Neural progenitor cell (in vitro differentiated cells): ENCODE results near the gene INPPL1. TPM values are rescaled to one million over a fixed set of nuclear protein-coding genes. Genes with fewer than 3 reads are reported as not detected.
"Not testable (repeated sequence)": the region's sequence is repeated elsewhere in the genome, so short reads cannot be mapped to it uniquely, and the experiment has no call there.

Experiments
- DNase-seq: peaks from one replicate; pipeline ENCODE4 v3.0.0-alpha.2; 2016; ENCODE audit warnings: low spot score
- H2AFZ ChIP-seq: fragments of 200-600 bp; sonication (generic); replicated peaks from 2 replicates; pipeline ENCODE4 v1.6.1; 2016; ENCODE audit warnings: antibody characterized with exemption
- H3F3A ChIP-seq: fragments of 200-600 bp; sonication (generic); 2 replicates; pipeline ENCODE4 v1.6.1; 2016; ENCODE audit warnings: antibody characterized with exemption, low read depth
- H3K27ac ChIP-seq: fragments of 200-600 bp; sonication (generic); 2 replicates; pipeline ENCODE4 v1.5.1; 2016; ENCODE audit warnings: mild to moderate bottlenecking
- H3K27me3 ChIP-seq: fragments of 200-600 bp; sonication (generic); 2 replicates; pipeline ENCODE4 v1.6.1; 2016; ENCODE audit warnings: mild to moderate bottlenecking, moderate library complexity
- H3K36me3 ChIP-seq: fragments of 200-600 bp; sonication (generic); 2 replicates; pipeline ENCODE4 v1.5.1; 2016
- H3K4me1 ChIP-seq: fragments of 200-600 bp; sonication (generic); 2 replicates; pipeline ENCODE4 v1.6.1; 2016; ENCODE audit warnings: mixed run types
- H3K4me2 ChIP-seq: fragments of 200-600 bp; sonication (generic); 2 replicates; pipeline ENCODE4 v1.6.1; 2016
- H3K4me3 ChIP-seq: fragments of 200-600 bp; sonication (generic); 2 replicates; pipeline ENCODE4 v1.5.1; 2016
- H3K79me2 ChIP-seq: fragments of 200-600 bp; sonication (generic); 2 replicates; pipeline ENCODE4 v1.6.1; 2016; ENCODE audit warnings: low read depth
- H3K9ac ChIP-seq: fragments of 200-600 bp; sonication (generic); 2 replicates; pipeline ENCODE4 v1.6.1; 2016
- H3K9me3 ChIP-seq: fragments of 200-600 bp; sonication (generic); 2 replicates; pipeline ENCODE4 v1.5.1; 2016; ENCODE audit warnings: low read depth
- H4K20me1 ChIP-seq: fragments of 200-600 bp; sonication (generic); 2 replicates; pipeline ENCODE4 v1.6.1; 2016; ENCODE audit warnings: low read depth
- H3K27ac Mint-ChIP-seq: 3 replicates; pipeline ENCODE4 v1.8.0; 2021; ENCODE audit warnings: mixed read lengths
- H3K27me3 Mint-ChIP-seq: 2 replicates; pipeline ENCODE4 v1.8.0; 2022; ENCODE audit warnings: low read depth, mild to moderate bottlenecking, inconsistent platforms, moderate library complexity, mixed read lengths; ENCODE audit not compliant: insufficient read depth
- H3K36me3 Mint-ChIP-seq: 3 replicates; pipeline ENCODE4 v1.8.0; 2021; ENCODE audit warnings: mixed read lengths
- H3K4me1 Mint-ChIP-seq: 3 replicates; pipeline ENCODE4 v1.8.0; 2021; ENCODE audit warnings: mixed read lengths
- H3K4me3 Mint-ChIP-seq: 3 replicates; pipeline ENCODE4 v1.8.0; 2021; ENCODE audit warnings: mild to moderate bottlenecking, moderate library complexity, mixed read lengths
- H3K9me3 Mint-ChIP-seq: 3 replicates; pipeline ENCODE4 v1.8.0; 2020; ENCODE audit warnings: mixed read lengths
- EZH2 ChIP-seq: fragments of 200-600 bp; sonication (generic); IDR thresholded peaks from 2 replicates; pipeline ENCODE4 v1.6.1; 2017; ENCODE audit warnings: antibody characterized with exemption, mild to moderate bottlenecking, moderate library complexity
- EZH2phosphoT487 ChIP-seq: fragments of 200-600 bp; sonication (generic); IDR thresholded peaks from 2 replicates; pipeline ENCODE4 v1.6.1; 2017; ENCODE audit warnings: antibody characterized with exemption
- total RNA-seq: library from RNA; depleted of rRNA; stranded (reverse); fragments of >200 nt; gene quantifications from 2 replicates; pipeline ENCODE4 v1.2.3, GENCODE V29; 2015; ENCODE audit warnings: low replicate concordance
- TF ChIP-seq, protein P1 (sequence below): fragments of 200-600 bp; sonication (generic); IDR thresholded peaks from 2 replicates; pipeline ENCODE4 v1.5.1; 2017; ENCODE audit warnings: antibody characterized with exemption, mild to moderate bottlenecking

Gene INPPL1
- total RNA-seq, 1 donor from 2014 or later: 30.8 TPM

DNA sequence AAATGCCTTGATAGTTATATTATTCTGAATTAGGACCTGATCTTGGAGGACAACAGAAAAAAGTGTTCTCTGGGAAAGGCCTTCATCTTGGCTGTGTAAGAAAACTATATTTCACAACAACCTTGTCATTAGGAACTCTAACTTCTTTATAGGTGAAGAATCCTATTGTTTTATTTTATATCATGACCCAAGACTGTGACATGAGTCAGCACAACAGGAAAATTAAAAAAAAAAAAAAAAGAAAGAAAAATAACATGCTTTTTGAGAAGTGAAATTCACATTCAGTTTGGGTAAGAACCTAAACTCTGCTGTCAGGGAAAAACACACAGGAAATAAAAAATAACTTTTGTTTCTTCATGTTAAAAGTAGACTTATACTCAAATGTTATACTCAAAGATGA lies 19.7 kb upstream of the INPPL1 start:
- no peaks in the 10 kb centered on the region for H4K20me1 ChIP-seq
- no peak for TF ChIP-seq EZH2
- no peak for TF ChIP-seq EZH2phosphoT487
- TF ChIP-seq, protein P1, sequence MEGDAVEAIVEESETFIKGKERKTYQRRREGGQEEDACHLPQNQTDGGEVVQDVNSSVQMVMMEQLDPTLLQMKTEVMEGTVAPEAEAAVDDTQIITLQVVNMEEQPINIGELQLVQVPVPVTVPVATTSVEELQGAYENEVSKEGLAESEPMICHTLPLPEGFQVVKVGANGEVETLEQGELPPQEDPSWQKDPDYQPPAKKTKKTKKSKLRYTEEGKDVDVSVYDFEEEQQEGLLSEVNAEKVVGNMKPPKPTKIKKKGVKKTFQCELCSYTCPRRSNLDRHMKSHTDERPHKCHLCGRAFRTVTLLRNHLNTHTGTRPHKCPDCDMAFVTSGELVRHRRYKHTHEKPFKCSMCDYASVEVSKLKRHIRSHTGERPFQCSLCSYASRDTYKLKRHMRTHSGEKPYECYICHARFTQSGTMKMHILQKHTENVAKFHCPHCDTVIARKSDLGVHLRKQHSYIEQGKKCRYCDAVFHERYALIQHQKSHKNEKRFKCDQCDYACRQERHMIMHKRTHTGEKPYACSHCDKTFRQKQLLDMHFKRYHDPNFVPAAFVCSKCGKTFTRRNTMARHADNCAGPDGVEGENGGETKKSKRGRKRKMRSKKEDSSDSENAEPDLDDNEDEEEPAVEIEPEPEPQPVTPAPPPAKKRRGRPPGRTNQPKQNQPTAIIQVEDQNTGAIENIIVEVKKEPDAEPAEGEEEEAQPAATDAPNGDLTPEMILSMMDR: no peak
- Mint-ChIP-seq H3K4me3 (no peak overlapping the region), H3K36me3 (no peaks in the 10 kb centered on the region), H3K4me1 (no peaks in the 10 kb centered on the region), H3K27me3 (no peaks in the 10 kb centered on the region), H3K27ac (no peak overlapping the region), H3K9me3 (peaks cover 12% of the 10 kb centered on the region)
- H3K4me1 ChIP-seq: no peaks in the 10 kb centered on the region
- no peaks in the 10 kb centered on the region for H3K27me3 ChIP-seq
- H3K36me3 ChIP-seq: no peaks in the 10 kb centered on the region
- no peaks in the 10 kb centered on the region for H3K9me3 ChIP-seq
- H2AFZ ChIP-seq: no peak overlapping the region
- no peak overlapping the region for H3K4me3 ChIP-seq
- no peak overlapping the region for H3K9ac ChIP-seq
- no peak overlapping the region for H3K27ac ChIP-seq
- H3K4me2 ChIP-seq: no peak overlapping the region
- H3K79me2 ChIP-seq: no peaks in the 10 kb centered on the region
- no peak for DNase-seq
- peaks cover 8% of the 10 kb centered on the region for H3F3A ChIP-seq

DNA sequence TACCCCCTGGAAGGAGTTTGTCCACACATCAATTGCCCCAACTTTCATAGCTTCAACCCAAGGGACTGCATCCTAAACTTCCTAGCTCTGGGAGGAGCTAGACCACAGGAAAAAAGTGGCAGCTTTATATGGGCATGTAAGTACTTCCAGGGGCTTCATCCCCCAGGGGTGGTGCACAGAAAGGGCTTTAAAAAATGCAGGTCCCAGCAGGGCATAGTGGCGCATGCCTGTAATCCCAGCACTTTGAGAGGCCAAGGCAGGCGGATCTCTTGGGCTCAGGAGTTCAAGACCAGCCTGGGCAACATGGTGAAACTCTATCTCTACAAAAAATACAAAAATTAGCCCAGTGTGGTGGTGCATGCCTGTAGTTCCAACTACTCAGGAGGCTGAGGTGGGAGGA lies 17.8 kb upstream of the INPPL1 start:
- H3K36me3 ChIP-seq, H3K9ac ChIP-seq, H3K4me2 ChIP-seq, H4K20me1 ChIP-seq, H3K79me2 ChIP-seq, H3K36me3 Mint-ChIP-seq, DNase-seq, H3K4me3 Mint-ChIP-seq, H3K27ac ChIP-seq, H3K27ac Mint-ChIP-seq, H3K9me3 ChIP-seq, H3F3A ChIP-seq, H3K4me1 Mint-ChIP-seq, H3K4me1 ChIP-seq, H3K27me3 Mint-ChIP-seq, H3K27me3 ChIP-seq, H3K4me3 ChIP-seq: not testable (repeated sequence)
- peak overlapping the region; percentile 26 for H2AFZ ChIP-seq
- H3K9me3 Mint-ChIP-seq: peaks cover 13% of the 10 kb centered on the region

DNA sequence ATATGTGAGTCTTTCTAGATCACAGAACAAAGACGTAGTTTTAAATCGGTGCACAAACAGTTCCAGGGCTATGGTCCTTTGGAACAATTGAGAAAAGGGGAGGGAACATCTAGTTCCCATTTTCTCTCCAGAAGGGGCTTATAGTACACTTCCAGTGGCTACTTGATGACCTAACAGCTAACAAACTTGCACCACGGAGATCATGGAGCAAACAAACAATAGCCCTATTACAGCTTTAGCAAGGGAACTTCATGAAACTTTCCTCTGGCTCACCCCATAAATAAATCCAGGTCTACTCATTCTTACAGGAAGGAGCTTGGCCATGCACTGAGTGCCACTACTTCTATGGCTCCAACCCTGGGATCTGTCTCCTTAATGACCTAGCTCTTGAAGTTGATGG lies 16.3 kb upstream of the INPPL1 start:
- no peak overlapping the region for H3K27ac ChIP-seq
- Mint-ChIP-seq H3K4me3 (no peak overlapping the region), H3K27ac (no peak overlapping the region), H3K4me1 (no peaks in the 10 kb centered on the region), H3K36me3 (no peaks in the 10 kb centered on the region), H3K27me3 (no peaks in the 10 kb centered on the region), H3K9me3 (peaks cover 13% of the 10 kb centered on the region)
- peaks cover under 1% of the 10 kb centered on the region for H3K27me3 ChIP-seq
- no peaks in the 10 kb centered on the region for H4K20me1 ChIP-seq
- no peaks in the 10 kb centered on the region for H3K9me3 ChIP-seq
- H3K4me1 ChIP-seq: no peaks in the 10 kb centered on the region
- no peak overlapping the region for H3K4me3 ChIP-seq
- H3K79me2 ChIP-seq: no peaks in the 10 kb centered on the region
- H3K36me3 ChIP-seq: no peaks in the 10 kb centered on the region
- no peak overlapping the region for H3K4me2 ChIP-seq
- no peak overlapping the region for H3K9ac ChIP-seq
- DNase-seq: no peak
- no peak overlapping the region for H2AFZ ChIP-seq
- H3F3A ChIP-seq: no peaks in the 10 kb centered on the region
- TF ChIP-seq EZH2phosphoT487: no peak
- TF ChIP-seq, protein P1: no peak
- TF ChIP-seq EZH2: no peak

DNA sequence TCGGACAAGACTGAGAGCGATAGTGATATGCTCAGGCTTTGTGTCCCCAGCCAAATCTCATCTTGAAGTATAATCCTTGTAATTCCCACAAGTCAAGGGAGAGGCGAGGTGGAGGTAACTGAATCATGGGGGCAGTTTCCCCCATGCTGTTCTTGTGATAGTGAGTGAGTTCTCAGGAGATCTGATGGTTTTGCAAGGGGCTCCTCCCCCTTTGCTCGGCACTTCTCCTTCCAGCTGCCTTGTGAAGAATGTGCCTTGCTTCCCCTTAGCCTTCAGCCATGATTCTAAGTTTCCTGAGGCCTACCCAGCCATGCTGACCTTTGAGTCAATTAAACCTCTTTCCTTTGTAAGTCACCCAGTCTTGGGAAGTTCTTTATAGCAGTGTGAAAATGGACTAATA lies 15.5 kb upstream of the INPPL1 start:
- H3K4me1 Mint-ChIP-seq: no peaks in the 10 kb centered on the region
- H3K79me2 ChIP-seq: no peaks in the 10 kb centered on the region
- H3K4me3 Mint-ChIP-seq: no peak overlapping the region
- no peak overlapping the region for H3K27ac ChIP-seq
- no peaks in the 10 kb centered on the region for H3K9me3 ChIP-seq
- peaks cover 13% of the 10 kb centered on the region for H3K9me3 Mint-ChIP-seq
- H3K27me3 ChIP-seq: peaks cover 8% of the 10 kb centered on the region
- no peak overlapping the region for H3K9ac ChIP-seq
- no peak overlapping the region for H3K27ac Mint-ChIP-seq
- no peak overlapping the region for H3K4me2 ChIP-seq
- H2AFZ ChIP-seq: no peak overlapping the region
- H3K27me3 Mint-ChIP-seq: no peaks in the 10 kb centered on the region
- H4K20me1 ChIP-seq: no peaks in the 10 kb centered on the region
- H3F3A ChIP-seq: no peaks in the 10 kb centered on the region
- no peaks in the 10 kb centered on the region for H3K4me1 ChIP-seq
- H3K36me3 ChIP-seq: no peaks in the 10 kb centered on the region
- H3K4me3 ChIP-seq: no peak overlapping the region
- no peak for TF ChIP-seq EZH2
- no peak for TF ChIP-seq EZH2phosphoT487
- TF ChIP-seq, protein P1: no peak
- DNase-seq: no peak
- no peaks in the 10 kb centered on the region for H3K36me3 Mint-ChIP-seq
